DMS79 (cell line): ENCODE data around the gene SLC25A39.
A peak's percentile ranks its signal among the peaks of the same experiment; 100 is the strongest.
"Not testable (repeated sequence)": the region's sequence is repeated elsewhere in the genome, so short reads cannot be mapped to it uniquely, and the experiment has no call there.

Source experiments
- DNase-seq: peaks from one replicate; lab custom pipeline; 2025; lab: John Stamatoyannopoulos, UW

Gene SLC25A39

GRCh38 chr17:44353672-44354331 lies 29.2 kb upstream of the SLC25A39 start:
- DNase-seq: no peak

DNA sequence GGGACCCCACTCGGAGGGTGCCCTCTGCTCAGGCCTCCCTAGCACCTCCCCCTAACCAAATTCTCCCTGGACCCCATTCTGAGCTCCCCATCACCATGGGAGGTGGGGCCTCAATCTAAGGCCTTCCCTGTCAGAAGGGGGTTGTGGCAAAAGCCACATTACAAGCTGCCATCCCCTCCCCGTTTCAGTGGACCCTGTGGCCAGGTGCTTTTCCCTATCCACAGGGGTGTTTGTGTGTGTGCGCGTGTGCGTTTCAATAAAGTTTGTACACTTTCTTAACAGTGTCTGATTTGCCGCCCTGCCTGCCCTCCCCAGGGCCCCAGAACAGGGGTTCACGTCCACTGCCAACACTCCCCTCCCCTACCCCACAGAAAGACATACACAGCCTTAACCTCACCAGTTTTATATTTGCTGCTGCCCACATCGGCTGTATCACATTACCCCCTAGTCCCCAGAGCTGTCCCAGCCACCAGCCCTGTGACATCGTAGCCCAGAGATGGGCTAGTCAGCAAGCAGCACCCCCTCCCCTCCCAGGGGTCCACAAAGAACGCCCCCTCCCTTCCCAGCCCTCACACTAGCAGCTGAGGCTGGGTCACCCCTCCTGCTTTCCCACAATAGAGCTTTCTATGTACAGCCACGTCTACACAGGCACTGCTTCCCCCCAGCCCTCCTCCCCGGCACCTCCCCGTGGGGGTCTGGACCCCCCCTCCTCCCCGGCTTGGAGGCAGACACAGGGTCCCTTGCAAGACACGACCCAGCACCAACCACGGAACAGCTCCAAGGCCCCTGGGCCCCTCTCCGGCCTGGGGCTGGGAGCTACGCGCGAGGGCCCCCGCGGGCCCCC lies 28.4 kb upstream of the SLC25A39 start:
- DNase-seq: no peak

- no peak for DNase-seq
These were observed 27.6 kb upstream of the SLC25A39 start for GRCh38 chr17:44351961-44352827.

- DNase-seq: no peak
These were observed 26.8 kb upstream of the SLC25A39 start for GRCh38 chr17:44351464-44351863.

GRCh38 chr17:44350733-44351226 lies 26.2 kb upstream of the SLC25A39 start:
- no peak for DNase-seq

DNA sequence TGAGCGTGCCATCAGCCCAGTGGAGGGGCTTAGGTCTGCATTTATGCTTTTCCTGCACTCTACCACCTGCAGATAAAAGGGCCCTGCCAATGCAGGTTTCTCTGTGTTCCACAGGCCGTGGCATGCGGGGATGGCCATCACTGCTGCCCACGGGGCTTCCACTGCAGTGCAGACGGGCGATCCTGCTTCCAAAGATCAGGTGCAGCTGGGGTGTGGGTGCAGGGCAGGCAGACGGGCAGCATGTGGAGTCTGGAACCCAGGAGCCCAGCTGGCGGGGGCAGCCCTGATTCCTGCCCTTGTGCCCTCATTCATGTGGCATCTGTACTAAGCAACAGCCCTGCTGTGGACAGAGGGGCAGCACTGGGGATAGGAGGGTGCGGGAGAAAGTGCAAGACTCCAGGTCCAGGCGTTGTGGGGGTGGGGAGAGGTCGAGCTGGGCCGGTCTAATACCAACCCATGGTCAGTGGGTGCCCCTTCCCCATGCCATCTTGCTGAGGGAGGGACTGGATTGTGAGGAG lies 25.0 kb upstream of the SLC25A39 start:
- no peak for DNase-seq

- DNase-seq: no peak
These were observed 24.4 kb upstream of the SLC25A39 start for GRCh38 chr17:44348988-44349364.

DNA sequence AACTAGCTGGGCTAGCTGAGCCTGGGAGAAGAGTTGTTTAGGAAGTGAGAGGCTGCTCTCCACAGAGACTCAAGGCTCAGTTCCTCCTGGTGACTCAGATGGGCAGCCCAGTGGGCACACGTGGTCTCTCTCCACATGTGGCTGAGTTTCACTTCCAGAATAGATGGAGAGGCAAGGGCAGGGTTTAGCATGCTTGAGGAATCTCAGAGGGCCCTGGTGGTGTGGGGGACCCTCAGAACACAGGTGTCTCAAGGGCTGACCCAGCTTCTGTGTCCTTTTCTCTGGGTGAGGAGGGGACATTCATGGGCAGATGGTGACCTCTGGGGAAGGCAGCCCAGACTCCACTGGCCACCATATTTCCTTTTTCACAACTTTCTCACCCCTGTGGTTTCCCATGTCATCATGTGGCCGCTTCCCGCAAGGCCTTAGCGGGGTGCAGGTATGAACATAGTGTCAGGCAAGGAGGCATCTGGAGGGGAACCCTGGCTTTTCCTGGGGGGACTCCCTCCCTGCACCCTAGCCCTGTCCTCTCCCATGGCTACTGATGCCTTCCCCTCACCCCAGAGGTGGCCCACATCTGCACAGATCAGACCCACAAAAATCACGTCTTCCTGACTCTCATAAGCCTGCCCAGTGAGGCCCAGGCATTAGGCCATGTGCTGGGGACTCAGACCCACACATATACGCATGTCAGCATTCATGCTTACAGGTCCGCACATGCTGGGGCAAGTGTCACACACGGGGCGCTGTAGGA lies 23.8 kb upstream of the SLC25A39 start:
- no peak for DNase-seq

DNA sequence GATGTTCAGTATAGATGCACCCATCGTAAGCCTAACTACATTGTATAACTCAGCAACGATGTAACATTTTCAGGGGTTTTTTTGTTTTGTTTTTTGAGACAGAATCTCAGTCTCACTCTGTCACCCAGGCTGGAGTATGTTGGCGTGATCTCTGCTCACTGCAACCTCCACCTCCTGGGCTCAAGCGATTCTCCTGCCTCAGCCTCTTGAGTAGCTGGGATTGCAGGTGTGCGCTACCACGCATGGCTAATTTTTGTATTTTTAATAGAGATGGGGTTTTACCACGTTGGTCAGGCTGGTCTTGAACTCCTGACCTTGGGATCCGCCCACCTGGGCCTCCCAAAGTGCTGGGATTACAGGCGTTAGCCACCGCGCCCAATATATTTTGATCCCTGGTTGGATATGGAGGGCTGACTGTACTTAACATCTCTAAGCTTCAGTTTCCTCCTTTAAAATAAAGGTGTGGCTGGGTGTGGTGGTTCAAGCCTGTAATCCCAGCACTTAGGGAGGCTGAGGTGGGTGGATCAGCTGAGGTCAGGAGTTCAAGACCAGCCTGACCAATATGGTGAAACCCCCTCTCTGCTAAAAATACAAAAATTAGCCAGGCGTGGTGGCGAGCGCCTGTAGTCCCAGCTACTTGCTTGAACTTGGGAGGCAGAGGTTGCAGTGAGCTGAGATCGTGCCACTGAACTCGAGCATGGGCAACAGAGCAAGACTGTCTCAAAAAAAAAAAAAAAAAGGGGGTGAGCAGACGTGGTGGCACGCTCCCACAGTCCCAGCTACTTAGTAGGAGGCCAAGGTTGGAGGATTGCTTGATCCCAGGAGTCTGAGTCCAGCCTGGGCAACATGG lies 22.8 kb upstream of the SLC25A39 start:
- DNase-seq: not testable (repeated sequence)

DNA sequence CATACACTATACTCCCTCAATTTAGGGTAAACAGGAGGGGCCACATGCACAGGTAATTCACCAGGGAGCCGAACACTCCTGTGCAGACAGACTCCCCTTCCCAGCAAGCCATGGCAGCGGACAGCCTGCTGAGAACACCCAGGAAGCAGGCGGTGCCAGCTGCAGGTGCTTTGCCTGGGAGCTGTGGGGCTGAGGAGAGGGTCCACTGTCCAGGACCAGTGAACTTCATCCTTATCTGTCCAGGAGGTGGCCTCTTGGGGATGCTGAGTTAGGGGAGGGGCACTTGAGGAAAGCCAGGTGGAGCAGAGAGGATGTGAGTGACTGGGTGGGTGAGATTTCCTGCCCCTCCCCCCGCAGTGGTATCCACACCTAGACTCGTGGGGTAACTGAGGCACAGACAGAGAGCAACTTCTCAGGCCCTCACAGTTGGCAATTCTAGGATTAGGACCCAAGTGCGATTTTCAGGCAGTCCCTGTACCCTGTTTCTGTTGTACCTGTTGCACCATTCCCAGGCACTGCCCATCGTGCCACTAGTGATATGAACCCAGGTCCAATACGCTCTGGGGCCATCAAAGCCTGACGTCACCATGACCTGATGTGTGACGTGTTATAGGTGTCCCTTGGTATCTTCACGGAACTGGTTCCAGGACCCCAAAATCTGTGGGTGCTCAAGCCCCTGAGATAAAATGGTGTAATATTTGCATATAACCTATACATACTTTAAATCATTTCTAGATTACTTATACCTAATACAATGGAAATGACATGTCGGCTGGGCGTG lies 21.6 kb upstream of the SLC25A39 start:
- DNase-seq: no peak

GRCh38 chr17:44345454-44346026 lies 20.9 kb upstream of the SLC25A39 start:
- peak; percentile 54 for DNase-seq

DNA sequence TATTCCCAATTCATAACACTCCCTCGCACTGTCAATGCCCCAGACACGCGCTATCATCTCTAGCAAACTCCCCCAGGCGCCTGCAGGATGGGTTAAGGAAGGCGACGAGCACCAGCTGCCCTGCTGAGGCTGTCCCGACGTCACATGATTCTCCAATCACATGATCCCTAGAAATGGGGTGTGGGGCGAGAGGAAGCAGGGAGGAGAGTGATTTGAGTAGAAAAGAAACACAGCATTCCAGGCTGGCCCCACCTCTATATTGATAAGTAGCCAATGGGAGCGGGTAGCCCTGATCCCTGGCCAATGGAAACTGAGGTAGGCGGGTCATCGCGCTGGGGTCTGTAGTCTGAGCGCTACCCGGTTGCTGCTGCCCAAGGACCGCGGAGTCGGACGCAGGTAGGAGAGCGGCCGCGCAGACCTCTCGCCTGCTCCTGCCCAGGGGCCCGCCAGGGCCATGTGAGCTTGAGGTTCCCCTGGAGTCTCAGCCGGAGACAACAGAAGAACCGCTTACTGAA lies 20.4 kb upstream of the SLC25A39 start, which contains the start of gene GRN:
Gene GRN, plus strand, starts transcription at position 364 of the 515 bp plus-strand sequence. CDS start 3,863 bp downstream, outside the sequence.
- DNase-seq: peak; percentile 98

DNA sequence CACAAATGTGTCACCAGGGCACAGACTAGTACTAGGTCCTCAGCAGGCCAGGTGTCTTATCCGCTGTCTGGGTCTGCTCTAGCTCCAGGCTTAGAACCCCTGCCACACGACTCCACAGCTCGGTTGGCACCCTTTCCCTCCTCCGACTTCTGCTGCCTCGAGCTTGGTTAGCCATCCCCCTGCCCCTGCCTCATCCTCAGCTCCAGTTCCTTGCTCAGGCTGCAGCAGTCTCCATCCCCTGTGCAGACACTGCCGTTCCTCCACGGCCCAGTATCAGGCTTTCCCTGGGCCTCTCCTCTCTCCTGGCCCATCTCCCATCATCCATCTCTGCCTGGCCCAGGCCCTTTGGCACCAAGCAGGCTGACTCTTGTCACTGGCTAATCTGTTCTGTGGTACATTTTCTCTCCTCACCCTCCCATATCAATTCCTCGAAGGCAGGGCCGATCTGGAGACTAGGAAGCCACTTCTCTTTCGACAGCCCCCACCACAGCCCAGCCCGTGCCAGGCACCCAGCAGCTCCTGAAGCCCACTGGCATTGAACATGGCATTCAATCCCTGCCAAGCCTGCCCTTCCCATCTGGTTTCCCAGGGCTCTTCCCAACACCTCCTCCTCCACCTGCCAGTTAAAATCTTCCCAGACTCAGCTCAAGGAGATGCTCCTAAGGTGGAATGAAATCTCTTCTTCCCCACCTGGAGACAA lies 19.0 kb upstream of the SLC25A39 start:
- no peak for DNase-seq

DNA sequence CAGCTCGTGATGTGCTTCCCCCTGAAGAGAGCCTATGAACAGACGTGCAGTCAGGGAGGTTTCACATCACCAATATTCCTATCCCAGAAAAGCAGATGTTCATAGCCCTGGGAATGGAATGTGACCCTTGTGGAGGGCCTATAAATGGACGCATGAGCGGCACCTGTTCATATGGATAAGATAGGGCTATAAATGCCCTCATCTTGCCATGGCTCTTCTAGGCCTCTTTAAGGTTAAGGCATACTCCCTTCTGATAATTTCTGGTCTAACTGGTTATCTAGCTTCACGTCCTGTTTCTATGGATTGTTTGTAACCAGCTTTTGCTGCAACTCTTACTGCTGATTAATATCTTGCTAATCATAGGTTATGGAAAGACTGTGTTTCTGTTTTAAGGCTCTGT lies 15.9 kb upstream of the SLC25A39 start:
- DNase-seq: not testable (repeated sequence)

- no peak for DNase-seq
These were observed 14.1 kb upstream of the SLC25A39 start for GRCh38 chr17:44338702-44339101.

GRCh38 chr17:44335968-44336367 lies 11.3 kb upstream of the SLC25A39 start:
- no peak for DNase-seq

DNA sequence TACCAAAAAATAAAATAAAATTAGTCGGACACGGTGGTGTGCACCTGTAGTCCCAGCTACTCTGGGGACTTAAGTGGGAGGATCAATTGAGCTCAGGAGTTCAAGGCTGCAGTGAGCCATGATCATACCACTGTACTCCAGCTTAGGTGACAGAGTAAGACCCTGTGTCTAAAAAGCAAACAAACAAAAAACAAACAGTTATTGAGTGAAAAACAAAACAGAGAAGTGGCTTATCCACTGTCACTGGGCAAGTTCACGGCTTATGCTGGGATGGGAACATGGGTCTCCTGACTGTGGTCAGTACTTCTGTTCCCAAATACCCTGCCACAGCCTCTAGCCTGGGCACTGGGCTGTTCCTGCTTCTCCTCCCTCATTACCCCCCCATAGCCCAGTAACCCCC lies 10.9 kb upstream of the SLC25A39 start:
- no peak for DNase-seq

DNA sequence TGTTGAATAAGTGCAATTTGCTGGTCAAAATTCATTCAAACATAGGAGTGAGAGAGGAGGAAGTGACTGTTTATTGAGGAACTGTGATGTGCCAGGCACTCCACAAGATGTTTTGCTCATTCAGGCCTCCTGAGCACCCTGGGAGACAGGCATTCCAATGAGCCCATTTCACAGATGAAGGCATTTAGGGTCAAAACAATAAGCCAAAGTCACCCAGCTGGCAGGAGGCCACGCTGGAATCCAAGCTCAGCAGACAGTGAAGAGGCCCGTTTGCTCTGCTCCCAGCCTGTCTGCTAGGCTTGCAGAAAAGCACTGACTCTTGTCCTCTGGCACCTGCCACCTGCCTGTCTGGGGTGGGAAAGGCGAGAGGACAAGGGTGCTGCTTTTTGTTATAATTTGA lies 10.1 kb upstream of the SLC25A39 start:
- no peak for DNase-seq
